Fibroblast of mammary gland (primary cell): ENCODE data around the gene NNT.
A peak's percentile ranks its signal among the peaks of the same experiment; 100 is the strongest.
"Not testable (repeated sequence)": the region's sequence is repeated elsewhere in the genome, so short reads cannot be mapped to it uniquely, and the experiment has no call there.

Source experiments
- DNase-seq: peaks from one replicate; pipeline ENCODE4 v3.0.0-alpha.2; 2010; ENCODE audit warnings: low read depth
- H3K4me3 ChIP-seq: 2 replicates; pipeline ENCODE4 v1.5.1; 2011; ENCODE audit warnings: low read depth, mild to moderate bottlenecking, low read length, moderate library complexity; ENCODE audit not compliant: control insufficient read depth
- TF ChIP-seq, protein P1 (sequence below): conservative IDR thresholded peaks from 2 replicates; pipeline ENCODE4 v1.5.1; 2011; ENCODE audit warnings: low read depth, low read length, inconsistent platforms; ENCODE audit not compliant: control insufficient read depth, insufficient read depth

The NNT gene

DNA sequence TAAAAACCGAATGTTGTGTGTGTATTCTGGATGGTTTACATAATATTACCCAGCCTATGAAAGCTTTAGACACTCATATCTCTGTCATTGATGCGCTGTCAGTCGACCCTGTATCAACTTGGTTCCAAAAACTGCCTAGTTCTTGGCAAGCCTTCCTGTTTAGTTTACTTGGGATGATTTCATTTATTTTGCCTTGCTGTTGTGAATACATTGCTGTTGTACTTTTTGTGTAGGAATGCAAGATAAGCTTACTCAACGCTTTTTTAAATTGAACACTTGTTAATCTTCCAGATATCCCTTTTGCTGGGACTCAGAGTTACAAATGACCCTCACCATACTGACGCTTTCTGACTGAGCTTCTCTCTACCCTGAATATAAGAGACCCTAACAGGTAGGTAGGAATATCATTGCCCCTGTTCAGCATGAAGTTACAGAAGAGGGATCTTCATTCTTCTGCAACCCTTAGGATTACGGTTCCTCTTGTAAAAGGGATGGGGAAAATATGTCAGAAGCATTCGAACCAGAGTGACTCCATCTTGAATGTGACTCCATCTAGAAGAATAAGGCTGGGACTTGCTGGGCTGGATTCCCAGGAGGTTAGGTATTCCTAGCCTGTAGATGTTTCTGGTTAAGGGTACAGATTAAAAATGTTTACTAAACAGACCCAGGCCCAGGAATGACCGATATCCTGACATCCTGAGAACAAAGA is 32.4 kb upstream of the NNT start:
- no peak overlapping the region for H3K4me3 ChIP-seq
- TF ChIP-seq, protein P1, sequence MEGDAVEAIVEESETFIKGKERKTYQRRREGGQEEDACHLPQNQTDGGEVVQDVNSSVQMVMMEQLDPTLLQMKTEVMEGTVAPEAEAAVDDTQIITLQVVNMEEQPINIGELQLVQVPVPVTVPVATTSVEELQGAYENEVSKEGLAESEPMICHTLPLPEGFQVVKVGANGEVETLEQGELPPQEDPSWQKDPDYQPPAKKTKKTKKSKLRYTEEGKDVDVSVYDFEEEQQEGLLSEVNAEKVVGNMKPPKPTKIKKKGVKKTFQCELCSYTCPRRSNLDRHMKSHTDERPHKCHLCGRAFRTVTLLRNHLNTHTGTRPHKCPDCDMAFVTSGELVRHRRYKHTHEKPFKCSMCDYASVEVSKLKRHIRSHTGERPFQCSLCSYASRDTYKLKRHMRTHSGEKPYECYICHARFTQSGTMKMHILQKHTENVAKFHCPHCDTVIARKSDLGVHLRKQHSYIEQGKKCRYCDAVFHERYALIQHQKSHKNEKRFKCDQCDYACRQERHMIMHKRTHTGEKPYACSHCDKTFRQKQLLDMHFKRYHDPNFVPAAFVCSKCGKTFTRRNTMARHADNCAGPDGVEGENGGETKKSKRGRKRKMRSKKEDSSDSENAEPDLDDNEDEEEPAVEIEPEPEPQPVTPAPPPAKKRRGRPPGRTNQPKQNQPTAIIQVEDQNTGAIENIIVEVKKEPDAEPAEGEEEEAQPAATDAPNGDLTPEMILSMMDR: no peak
- no peak for DNase-seq

- peak; percentile 36 for DNase-seq
- peak overlapping the region; percentile 8 for H3K4me3 ChIP-seq
- TF ChIP-seq, protein P1: no peak
Measured at GRCh38 chr5:43571237-43571636, 31.7 kb upstream of the NNT start.

DNA sequence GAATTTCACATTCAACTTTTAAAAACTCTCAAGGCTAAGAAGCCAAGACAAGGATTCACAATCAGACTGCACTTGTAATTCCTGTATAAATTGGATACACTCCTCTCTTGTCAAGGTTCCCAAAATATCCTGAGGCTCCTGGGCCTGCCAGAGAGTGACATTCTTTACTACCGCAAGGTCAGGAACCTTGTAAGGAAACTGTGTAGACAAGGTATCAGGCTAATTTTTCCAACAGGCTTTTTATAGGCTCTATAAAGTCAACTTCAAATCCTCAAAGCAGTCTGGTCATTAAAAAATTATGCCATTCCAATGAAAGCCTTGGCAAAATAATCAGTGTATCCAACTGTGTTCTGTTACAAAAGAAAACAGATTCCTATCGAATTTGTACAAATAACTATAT is 30.6 kb upstream of the NNT start:
- H3K4me3 ChIP-seq: no peak overlapping the region
- TF ChIP-seq, protein P1: no peak

GRCh38 chr5:43573058-43573457 is 29.9 kb upstream of the NNT start:
- no peak overlapping the region for H3K4me3 ChIP-seq
- DNase-seq: peak; percentile 74
- TF ChIP-seq, protein P1: no peak

More for the DNA sequence above, 30.6 kb upstream of the NNT start:
- no peak for DNase-seq

- not testable (repeated sequence) for DNase-seq, H3K4me3 ChIP-seq
Measured at GRCh38 chr5:43580402-43581210, 22.4 kb upstream of the NNT start.

GRCh38 chr5:43581398-43581797 is 21.6 kb upstream of the NNT start:
- TF ChIP-seq, protein P1: no peak

More at GRCh38 chr5:43581398-43581797, 21.6 kb upstream of the NNT start:
- no peak for DNase-seq
- H3K4me3 ChIP-seq: no peak overlapping the region
